Mucosa of descending colon (tissue), 3 donors: ENCODE measurements around the gene RNF144A. TPM values are rescaled to one million over a fixed set of nuclear protein-coding genes. Genes with fewer than 3 reads are reported as not detected.
A peak's percentile ranks its signal among the peaks of the same experiment; 100 is the strongest.

Source experiments
- ATAC-seq: fragments of 200-7000 bp; cut with Tn5 transposase; one replicate; pipeline ENCODE4 v1.9.1; 2020; ENCODE audit warnings: mild to moderate bottlenecking, moderate library complexity
- DNase-seq, 3 donors: peaks; one replicate each; pipeline ENCODE4 v3.0.0-alpha.2; 2020
- H3K36me3 ChIP-seq: fragments of 200-600 bp; one replicate; pipeline ENCODE4 v1.8.0; 2021; ENCODE audit warnings: low read depth, mild to moderate bottlenecking
- H3K4me1 ChIP-seq: fragments of 200-600 bp; one replicate; pipeline ENCODE4 v1.8.0; 2021; ENCODE audit warnings: low read depth, mild to moderate bottlenecking
- H3K4me3 ChIP-seq: fragments of 200-600 bp; one replicate; pipeline ENCODE4 v1.8.0; 2021; ENCODE audit warnings: mild to moderate bottlenecking
- H3K9me3 ChIP-seq: fragments of 200-600 bp; one replicate; pipeline ENCODE4 v1.8.0; 2021; ENCODE audit warnings: mild to moderate bottlenecking
- intact Hi-C, 2 donors: fragments of 100-400 bp; cut with DNase I in 1 of 2; cut with micrococcal nuclease in 1 of 2; formaldehyde crosslinking; loops; one replicate each; pipeline versions ENCODE4 v1.11.0 to v1.11.1; 2022; cut with DNase I, micrococcal nuclease
- total RNA-seq, 3 donors: library from RNA; stranded (reverse); fragmentation: NEBNext Ultra II Directional in 2 of 3; extraction: Animal tissue kit (Norgen Biotek cat#: 25700) in 2 of 3; gene quantifications; one replicate each; pipeline versions ENCODE4 v1.2.1 to v1.2.4, GENCODE V29; 2021 to 2023
- TF ChIP-seq, protein P1 (sequence below): fragments of 200-600 bp; IDR thresholded peaks from one replicate; pipeline ENCODE4 v1.8.0; 2022; ENCODE audit warnings: antibody characterized with exemption, mild to moderate bottlenecking
- donor health status: DM: no; HTN: no; CAD: no; lungs with moderate emphysema.
- donor health status: DM: no; HTN: no; CAD: no.
- donor health status: DM: no; HTN: yes; CAD: no.

RNF144A gene
- total RNA-seq, 3 donors from 2014 or later: 14.3 to 18.7 (median 18.3) TPM

DNA sequence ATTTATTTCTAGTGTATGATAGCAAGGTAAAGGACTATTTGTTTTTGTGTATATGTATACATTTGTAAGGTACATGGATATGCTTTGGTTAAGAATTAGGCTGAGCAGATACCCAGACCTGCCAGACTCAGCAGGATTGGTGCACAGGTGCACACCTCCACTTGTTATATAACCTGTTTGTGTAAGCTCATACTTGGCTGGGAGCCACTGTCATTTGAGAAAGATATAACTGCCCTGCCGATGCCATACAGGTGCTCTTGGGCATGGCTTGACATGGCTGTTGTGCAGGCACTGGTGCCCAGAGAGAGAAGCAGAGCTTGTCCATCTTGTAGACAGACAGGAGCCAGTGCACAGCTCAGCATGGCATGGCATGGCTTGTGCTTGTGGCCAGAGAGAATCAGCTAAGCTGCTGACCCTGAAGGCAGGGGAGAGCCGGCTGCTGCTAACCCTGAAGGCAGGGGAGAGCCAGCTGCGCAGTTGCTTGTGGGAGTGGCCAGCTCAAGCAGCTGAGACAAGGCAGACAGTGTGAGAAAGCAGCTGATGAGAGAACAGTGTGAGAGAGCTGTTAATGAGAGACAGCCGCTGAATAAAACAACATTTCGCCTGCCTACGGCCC is 136.5 kb downstream of the RNF144A start:
- H3K4me1 ChIP-seq: no peaks in the 10 kb centered on the region
- intact Hi-C loops: no loop called here
- H3K36me3 ChIP-seq: no peaks in the 10 kb centered on the region
- peak in 1 of 3 donors; percentile 70 for DNase-seq
- H3K4me3 ChIP-seq: no peak overlapping the region
- H3K9me3 ChIP-seq: no peaks in the 10 kb centered on the region
- TF ChIP-seq, protein P1, sequence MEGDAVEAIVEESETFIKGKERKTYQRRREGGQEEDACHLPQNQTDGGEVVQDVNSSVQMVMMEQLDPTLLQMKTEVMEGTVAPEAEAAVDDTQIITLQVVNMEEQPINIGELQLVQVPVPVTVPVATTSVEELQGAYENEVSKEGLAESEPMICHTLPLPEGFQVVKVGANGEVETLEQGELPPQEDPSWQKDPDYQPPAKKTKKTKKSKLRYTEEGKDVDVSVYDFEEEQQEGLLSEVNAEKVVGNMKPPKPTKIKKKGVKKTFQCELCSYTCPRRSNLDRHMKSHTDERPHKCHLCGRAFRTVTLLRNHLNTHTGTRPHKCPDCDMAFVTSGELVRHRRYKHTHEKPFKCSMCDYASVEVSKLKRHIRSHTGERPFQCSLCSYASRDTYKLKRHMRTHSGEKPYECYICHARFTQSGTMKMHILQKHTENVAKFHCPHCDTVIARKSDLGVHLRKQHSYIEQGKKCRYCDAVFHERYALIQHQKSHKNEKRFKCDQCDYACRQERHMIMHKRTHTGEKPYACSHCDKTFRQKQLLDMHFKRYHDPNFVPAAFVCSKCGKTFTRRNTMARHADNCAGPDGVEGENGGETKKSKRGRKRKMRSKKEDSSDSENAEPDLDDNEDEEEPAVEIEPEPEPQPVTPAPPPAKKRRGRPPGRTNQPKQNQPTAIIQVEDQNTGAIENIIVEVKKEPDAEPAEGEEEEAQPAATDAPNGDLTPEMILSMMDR: no peak
- ATAC-seq: peak; percentile 71

DNA sequence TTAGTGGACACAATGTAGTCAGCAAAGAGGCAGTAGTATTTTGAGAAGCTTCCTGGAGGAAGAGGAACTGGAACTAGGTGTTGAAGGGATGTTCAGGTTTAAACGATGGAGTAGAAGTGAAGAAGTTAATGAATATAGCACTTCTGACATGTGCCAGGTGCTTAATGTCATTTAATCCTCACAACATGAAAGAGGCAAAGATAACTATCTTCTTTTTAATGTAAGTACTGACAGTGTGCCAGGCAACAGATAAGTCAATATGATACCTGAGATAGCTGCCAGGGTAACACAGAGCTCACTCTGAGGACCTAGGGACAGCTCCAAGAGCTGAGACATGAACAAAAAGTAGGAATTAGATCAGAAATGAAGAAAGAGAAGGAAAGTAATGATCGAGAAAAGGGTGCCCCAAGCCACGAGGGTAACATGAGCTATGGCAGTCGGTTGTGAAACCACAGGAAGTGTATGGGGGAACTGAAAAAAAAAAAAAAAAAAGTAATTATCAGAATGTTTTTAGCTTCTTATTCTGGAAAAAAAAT is 140.7 kb downstream of the RNF144A start:
- intact Hi-C loops: no loop called here
- TF ChIP-seq, protein P1: no peak
- H3K4me3 ChIP-seq: no peak overlapping the region
- no peaks in the 10 kb centered on the region for H3K9me3 ChIP-seq
- DNase-seq (no peak), ATAC-seq (peak; percentile 26)
- no peaks in the 10 kb centered on the region for H3K4me1 ChIP-seq
- no peaks in the 10 kb centered on the region for H3K36me3 ChIP-seq

DNA sequence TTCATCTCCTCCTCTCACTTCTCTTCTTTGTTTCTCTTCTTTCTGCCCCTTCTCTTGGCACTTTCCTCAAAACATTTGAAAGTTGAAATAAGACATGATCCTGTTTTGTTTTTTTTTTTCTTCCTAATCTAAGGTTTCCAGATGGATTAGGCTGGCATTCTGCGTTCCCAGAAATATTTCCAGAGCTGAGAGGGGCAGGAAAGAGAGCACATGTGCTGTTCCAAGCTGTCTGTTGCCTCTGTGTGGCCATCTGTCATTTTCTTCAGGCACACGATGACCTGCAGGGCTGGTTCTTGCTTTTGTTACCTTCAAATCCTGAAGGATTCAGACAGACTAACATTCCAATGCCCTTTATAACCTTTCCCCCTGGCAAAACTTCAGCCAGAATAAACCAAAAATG is 142.9 kb downstream of the RNF144A start:
- peaks cover 2% of the 10 kb centered on the region for H3K9me3 ChIP-seq
- intact Hi-C loops: no loop called here
- H3K4me3 ChIP-seq: no peak overlapping the region
- DNase-seq (no peak), ATAC-seq (no peak)
- TF ChIP-seq, protein P1: no peak
- no peaks in the 10 kb centered on the region for H3K36me3 ChIP-seq
- no peaks in the 10 kb centered on the region for H3K4me1 ChIP-seq

DNA sequence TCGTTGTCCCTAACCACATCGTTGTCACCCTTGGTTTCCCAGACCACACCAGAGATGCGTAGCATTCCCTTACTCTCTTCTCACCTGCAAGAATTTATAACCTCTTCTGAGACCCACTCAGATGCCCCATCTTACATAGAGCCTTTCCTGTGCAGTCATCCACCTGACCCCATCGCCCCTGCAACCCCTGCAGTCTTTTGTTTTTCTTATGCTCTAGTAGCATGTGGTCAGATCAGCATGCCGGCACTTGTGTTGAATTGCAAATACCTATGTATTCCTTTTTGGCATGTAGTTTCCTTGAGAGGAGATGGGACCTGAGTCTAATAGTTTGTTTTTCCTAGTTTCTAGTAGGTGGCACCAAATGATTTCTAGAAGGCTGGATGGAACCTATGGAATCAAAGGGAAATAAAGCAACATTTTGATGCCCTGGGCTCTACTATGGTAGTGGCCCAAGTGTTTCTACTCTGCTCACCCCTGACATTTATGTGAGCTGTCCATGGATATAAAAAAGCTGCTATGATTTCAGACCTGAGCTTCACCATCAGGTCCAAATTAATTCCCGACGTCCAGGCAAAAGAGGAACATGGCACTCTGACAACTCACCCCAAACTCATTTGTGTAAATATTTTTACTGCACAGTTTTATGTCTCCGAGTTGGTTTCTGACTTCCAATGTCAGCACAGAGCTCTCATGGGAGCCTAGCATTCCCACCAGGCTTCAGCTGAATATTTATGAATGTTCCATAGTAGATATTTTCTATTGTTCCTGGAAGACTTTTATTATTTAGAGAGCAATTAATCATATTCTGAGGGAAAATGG is 143.6 kb downstream of the RNF144A start:
- TF ChIP-seq, protein P1: no peak
- no peak for DNase-seq
- intact Hi-C loops: no loop called here
- ATAC-seq: no peak
- Histone ChIP-seq H3K9me3 (peaks cover 2% of the 10 kb centered on the region), H3K4me1 (no peaks in the 10 kb centered on the region), H3K4me3 (no peak overlapping the region), H3K36me3 (no peaks in the 10 kb centered on the region)

DNA sequence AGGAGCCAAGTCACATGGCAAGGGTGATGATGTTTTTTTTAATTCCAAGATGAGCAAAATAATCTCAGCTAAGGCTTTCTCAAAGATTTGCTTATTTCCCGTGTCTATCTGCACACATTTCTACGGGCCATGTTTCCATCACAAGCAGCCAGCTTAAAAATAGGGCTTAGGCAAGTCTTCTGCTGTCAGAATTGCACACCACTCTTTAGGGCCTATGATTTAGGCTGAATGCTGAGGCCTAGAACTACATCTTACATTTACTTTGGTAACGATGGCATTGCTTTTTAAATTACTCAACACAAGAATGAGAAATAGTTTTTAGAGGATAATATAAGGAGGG is 144.2 kb downstream of the RNF144A start:
- intact Hi-C loops: no loop called here
- no peaks in the 10 kb centered on the region for H3K4me1 ChIP-seq
- TF ChIP-seq, protein P1: no peak
- ATAC-seq (no peak), DNase-seq (no peak)
- H3K4me3 ChIP-seq: no peak overlapping the region
- no peaks in the 10 kb centered on the region for H3K36me3 ChIP-seq
- H3K9me3 ChIP-seq: peaks cover 2% of the 10 kb centered on the region
